NB4 (cell line): ENCODE results near the gene POLR3B.
"Not testable (repeated sequence)": the region's sequence is repeated elsewhere in the genome, so short reads cannot be mapped to it uniquely, and the experiment has no call there.

Experiments
- DNase-seq: peaks from one replicate; pipeline ENCODE4 v3.0.0; 2010; ENCODE audit warnings: low read depth
- H3K4me3 ChIP-seq: one replicate; pipeline ENCODE4 v1.5.1; 2011; ENCODE audit warnings: mild to moderate bottlenecking, low read depth, low read length, moderate library complexity
- MYC ChIP-seq: IDR thresholded peaks from 2 replicates; pipeline ENCODE4 v1.6.1; 2011; ENCODE audit warnings: low read depth, low read length
- POLR2A ChIP-seq: IDR thresholded peaks from 2 replicates; pipeline ENCODE4 v1.6.1; 2011; ENCODE audit warnings: mild to moderate bottlenecking; ENCODE audit not compliant: insufficient read length; ENCODE audit errors: extremely low read depth
- TF ChIP-seq, protein P1 (sequence below): IDR thresholded peaks from one replicate; pipeline ENCODE4 v1.5.1; 2012; ENCODE audit warnings: low read depth, low read length
- TF ChIP-seq, protein P2 (sequence below): IDR thresholded peaks from 2 replicates; pipeline ENCODE4 v1.6.1; 2011; ENCODE audit warnings: low read depth, low read length

The POLR3B gene

GRCh38 chr12:106362971-106363370 is 5.4 kb downstream of the POLR3B start:
- TF ChIP-seq, protein P1, sequence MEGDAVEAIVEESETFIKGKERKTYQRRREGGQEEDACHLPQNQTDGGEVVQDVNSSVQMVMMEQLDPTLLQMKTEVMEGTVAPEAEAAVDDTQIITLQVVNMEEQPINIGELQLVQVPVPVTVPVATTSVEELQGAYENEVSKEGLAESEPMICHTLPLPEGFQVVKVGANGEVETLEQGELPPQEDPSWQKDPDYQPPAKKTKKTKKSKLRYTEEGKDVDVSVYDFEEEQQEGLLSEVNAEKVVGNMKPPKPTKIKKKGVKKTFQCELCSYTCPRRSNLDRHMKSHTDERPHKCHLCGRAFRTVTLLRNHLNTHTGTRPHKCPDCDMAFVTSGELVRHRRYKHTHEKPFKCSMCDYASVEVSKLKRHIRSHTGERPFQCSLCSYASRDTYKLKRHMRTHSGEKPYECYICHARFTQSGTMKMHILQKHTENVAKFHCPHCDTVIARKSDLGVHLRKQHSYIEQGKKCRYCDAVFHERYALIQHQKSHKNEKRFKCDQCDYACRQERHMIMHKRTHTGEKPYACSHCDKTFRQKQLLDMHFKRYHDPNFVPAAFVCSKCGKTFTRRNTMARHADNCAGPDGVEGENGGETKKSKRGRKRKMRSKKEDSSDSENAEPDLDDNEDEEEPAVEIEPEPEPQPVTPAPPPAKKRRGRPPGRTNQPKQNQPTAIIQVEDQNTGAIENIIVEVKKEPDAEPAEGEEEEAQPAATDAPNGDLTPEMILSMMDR = no peak
- TF ChIP-seq, protein P2, sequence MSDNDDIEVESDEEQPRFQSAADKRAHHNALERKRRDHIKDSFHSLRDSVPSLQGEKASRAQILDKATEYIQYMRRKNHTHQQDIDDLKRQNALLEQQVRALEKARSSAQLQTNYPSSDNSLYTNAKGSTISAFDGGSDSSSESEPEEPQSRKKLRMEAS = no peak
- TF ChIP-seq POLR2A = no peak
- TF ChIP-seq MYC = no peak
- H3K4me3 ChIP-seq = no peak overlapping the region
- no peak for DNase-seq

DNA sequence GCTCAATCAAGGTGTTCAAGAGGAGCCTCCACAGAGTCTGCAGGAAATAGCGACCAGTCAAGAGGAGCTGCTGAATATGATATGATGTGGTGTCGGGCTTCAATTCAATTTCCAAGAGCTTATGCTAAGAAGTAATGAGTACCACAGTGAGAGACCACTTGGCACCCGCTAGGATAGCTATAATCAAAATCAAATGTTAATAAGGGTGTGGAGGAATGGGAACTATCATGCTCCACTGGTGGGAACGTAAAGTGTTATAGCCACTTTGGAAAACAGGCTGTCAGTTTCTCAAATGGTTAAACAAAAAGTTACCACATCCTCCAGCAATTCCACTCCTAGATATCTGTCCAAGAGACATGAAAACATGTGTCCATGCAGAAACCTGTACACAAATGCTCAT is 6.7 kb downstream of the POLR3B start:
- no peak for DNase-seq
- no peak for TF ChIP-seq POLR2A
- TF ChIP-seq, protein P2 = no peak
- TF ChIP-seq MYC = no peak
- TF ChIP-seq, protein P1 = no peak
- H3K4me3 ChIP-seq = no peak overlapping the region

- DNase-seq = no peak
- TF ChIP-seq MYC (no peak), POLR2A (no peak)
- TF ChIP-seq, protein P2 = no peak
- TF ChIP-seq, protein P1 = no peak
- H3K4me3 ChIP-seq = no peak overlapping the region
Observed at GRCh38 chr12:106369624-106370346, 12.2 kb downstream of the POLR3B start.

GRCh38 chr12:106378788-106379187 is 21.2 kb downstream of the POLR3B start:
- H3K4me3 ChIP-seq = no peak overlapping the region
- TF ChIP-seq, protein P1 = no peak
- TF ChIP-seq POLR2A (no peak), MYC (no peak)
- TF ChIP-seq, protein P2 = no peak
- no peak for DNase-seq

- H3K4me3 ChIP-seq = no peak overlapping the region
- no peak for TF ChIP-seq POLR2A
- no peak for TF ChIP-seq MYC
- TF ChIP-seq, protein P2 = no peak
- TF ChIP-seq, protein P1 = no peak
- DNase-seq = no peak
Observed at GRCh38 chr12:106380954-106381353, 23.4 kb downstream of the POLR3B start.

GRCh38 chr12:106381866-106382265 is 24.3 kb downstream of the POLR3B start:
- not testable (repeated sequence) for H3K4me3 ChIP-seq, DNase-seq
